CD4-positive, alpha-beta T cell (primary cell): ENCODE results near the gene GALNT7. TPM values are rescaled to one million over a fixed set of nuclear protein-coding genes. Genes with fewer than 3 reads are reported as not detected.

Experiments used
- ATAC-seq: fragments of 200-7000 bp; cut with Tn5 transposase; one replicate; pipeline ENCODE4 v1.10.0; 2022; ENCODE audit warnings: mild to moderate bottlenecking; ENCODE audit not compliant: poor library complexity
- CTCF ChIA-PET: fragments of 350-600 bp; sonication (Branson Sonifier 250); formaldehyde crosslinking; loops from one replicate; lab custom pipeline; 2021; ENCODE audit warnings: antibody characterized with exemption, inconsistent platforms; lab: Charles Lee
- POLR2A ChIA-PET: fragments of 350-600 bp; sonication (Branson Sonifier 250); formaldehyde crosslinking; loops from one replicate; lab custom pipeline; 2021; ENCODE audit warnings: antibody characterized with exemption, inconsistent platforms; lab: Charles Lee
- DNase-seq, 14 experiments: peaks; one replicate each; pipeline ENCODE4 v3.0.0-alpha.2; 2013 to 2020; ENCODE audit warnings: mixed read lengths in 2 of 14
- H3K27ac ChIP-seq, 2 donors: one replicate each; pipeline versions ENCODE4 v1.5.1 to v1.7.0; 2013; ENCODE audit warnings: low read length in 2 of 2, low read depth in 1 of 2, mild to moderate bottlenecking in 1 of 2
- H3K27me3 ChIP-seq, 2 experiments: 1 replicate in 1 of 2; 2 replicates in 1 of 2; pipeline versions ENCODE4 v1.6.1 to v1.7.0; 2013; ENCODE audit warnings: low read length in 2 of 2, control low read depth in 1 of 2, mild to moderate bottlenecking in 1 of 2, moderate library complexity in 1 of 2; ENCODE audit not compliant: insufficient read depth in 2 of 2, control insufficient read depth in 1 of 2
- H3K36me3 ChIP-seq: one replicate; pipeline ENCODE4 v1.6.1; 2013; ENCODE audit warnings: low read length, control low read depth; ENCODE audit not compliant: insufficient read depth
- H3K4me1 ChIP-seq: one replicate; pipeline ENCODE4 v1.6.1; 2013; ENCODE audit warnings: low read length, control low read depth; ENCODE audit not compliant: insufficient read depth
- H3K4me3 ChIP-seq: one replicate; pipeline ENCODE4 v1.5.1; 2013; ENCODE audit warnings: mild to moderate bottlenecking, low read length, moderate library complexity
- H3K9me3 ChIP-seq, 2 experiments: 1 replicate in 1 of 2; 2 replicates in 1 of 2; pipeline versions ENCODE4 v1.6.1 to v1.7.0; 2013; ENCODE audit warnings: low read length in 2 of 2, mild to moderate bottlenecking in 2 of 2, control low read depth in 1 of 2, moderate library complexity in 1 of 2; ENCODE audit not compliant: control insufficient read depth in 1 of 2, insufficient read depth in 1 of 2
- H3K27ac Mint-ChIP-seq: one replicate; pipeline ENCODE4 v1.8.0; 2020; ENCODE audit warnings: mixed read lengths
- H3K27me3 Mint-ChIP-seq: one replicate; pipeline ENCODE4 v1.8.0; 2021; ENCODE audit warnings: mixed read lengths
- H3K36me3 Mint-ChIP-seq: one replicate; pipeline ENCODE4 v1.8.0; 2021; ENCODE audit warnings: low read depth, mixed read lengths
- H3K4me1 Mint-ChIP-seq: one replicate; pipeline ENCODE4 v1.8.0; 2021; ENCODE audit warnings: low read depth, mixed read lengths
- H3K4me3 Mint-ChIP-seq: one replicate; pipeline ENCODE4 v1.8.0; 2020; ENCODE audit warnings: mild to moderate bottlenecking, mixed read lengths
- H3K9me3 Mint-ChIP-seq: one replicate; pipeline ENCODE4 v1.8.0; 2020; ENCODE audit warnings: mixed read lengths
- CTCF ChIP-seq: fragments of 200-600 bp; IDR thresholded peaks from one replicate; pipeline ENCODE4 v1.8.0; 2022; ENCODE audit warnings: antibody characterized with exemption, mild to moderate bottlenecking
- intact Hi-C, 2 experiments: fragments of 100-400 bp; cut with DNase I in 1 of 2; cut with micrococcal nuclease in 1 of 2; formaldehyde crosslinking; loops; one replicate each; pipeline versions ENCODE4 v1.15.1 to v1.9.0; 2023 to 2025; cut with DNase I, micrococcal nuclease
- total RNA-seq, 174 experiments: library from RNA in 2 of 174; stranded (reverse) in 2 of 174; gene quantifications; one replicate each; pipeline ENCODE4 v1.2.3 and lab custom pipeline; 2021 to 2026

The GALNT7 gene
- total RNA-seq, 2 experiments from 2014 or later = 4.6 to 4.8 TPM

GRCh38 chr4:173272996-173273395 lies 104.4 kb downstream of the GALNT7 start:
- DNase-seq (no peak), ATAC-seq (no peak)
- Histone ChIP-seq H3K27me3 (no peaks in the 10 kb centered on the region), H3K4me1 (no peaks in the 10 kb centered on the region), H3K36me3 (no peaks in the 10 kb centered on the region), H3K4me3 (no peak overlapping the region), H3K27ac (no peak overlapping the region), H3K9me3 (no peaks in the 10 kb centered on the region)
- H3K9me3 Mint-ChIP-seq = peaks cover 4% of the 10 kb centered on the region
- H3K4me3 Mint-ChIP-seq = no peak overlapping the region
- peaks cover 47% of the 10 kb centered on the region for H3K36me3 Mint-ChIP-seq
- ChIA-PET CTCF (no interaction called here), POLR2A (no interaction called here)
- intact Hi-C loops = no loop called here
- no peak overlapping the region for H3K27ac Mint-ChIP-seq
- H3K4me1 Mint-ChIP-seq = peaks cover 8% of the 10 kb centered on the region
- no peaks in the 10 kb centered on the region for H3K27me3 Mint-ChIP-seq
- TF ChIP-seq CTCF = no peak

- ChIA-PET POLR2A (no interaction called here), CTCF (no interaction called here)
- intact Hi-C loops = no loop called here
- peaks cover 6% of the 10 kb centered on the region for H3K4me1 Mint-ChIP-seq
- Histone ChIP-seq H3K36me3 (no peaks in the 10 kb centered on the region), H3K27me3 (no peaks in the 10 kb centered on the region), H3K9me3 (no peaks in the 10 kb centered on the region), H3K4me1 (no peaks in the 10 kb centered on the region), H3K4me3 (no peak overlapping the region), H3K27ac (no peak overlapping the region)
- no peak for TF ChIP-seq CTCF
- ATAC-seq = no peak
- no peak overlapping the region for H3K4me3 Mint-ChIP-seq
- no peaks in the 10 kb centered on the region for H3K27me3 Mint-ChIP-seq
- H3K9me3 Mint-ChIP-seq = peaks cover 4% of the 10 kb centered on the region
- no peak overlapping the region for H3K27ac Mint-ChIP-seq
- DNase-seq = no peak
- H3K36me3 Mint-ChIP-seq = peaks cover 54% of the 10 kb centered on the region
These were observed 105.3 kb downstream of the GALNT7 start for GRCh38 chr4:173273941-173274340.

DNA sequence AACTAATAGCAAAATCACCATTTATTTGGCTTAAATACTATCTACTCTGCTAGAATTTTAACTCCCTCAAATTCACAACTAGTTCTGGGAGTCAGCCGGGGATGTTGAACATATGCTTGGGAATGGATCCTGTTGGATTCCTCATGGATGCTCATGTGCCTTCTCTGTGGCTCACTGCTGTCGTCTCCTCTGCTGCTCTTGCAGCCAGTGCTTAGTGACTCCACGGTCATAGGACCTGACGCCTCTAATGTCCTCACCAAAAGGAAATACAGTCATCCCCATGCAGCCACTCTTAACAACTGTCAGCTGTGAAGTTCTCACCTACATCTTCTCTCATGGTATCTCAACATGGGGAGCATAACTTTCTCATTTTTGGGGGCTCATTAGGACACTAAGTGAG lies 106.1 kb downstream of the GALNT7 start:
- intact Hi-C loops = no loop called here
- ATAC-seq = no peak
- TF ChIP-seq CTCF = no peak
- H3K4me1 Mint-ChIP-seq = peaks cover 6% of the 10 kb centered on the region
- H3K9me3 ChIP-seq = no peaks in the 10 kb centered on the region
- no peaks in the 10 kb centered on the region for H3K36me3 ChIP-seq
- no peak overlapping the region for H3K4me3 Mint-ChIP-seq
- H3K9me3 Mint-ChIP-seq = peaks cover 4% of the 10 kb centered on the region
- no peak overlapping the region for H3K27ac Mint-ChIP-seq
- ChIA-PET CTCF (no interaction called here), POLR2A (no interaction called here)
- H3K27me3 ChIP-seq = no peaks in the 10 kb centered on the region
- no peak overlapping the region for H3K27ac ChIP-seq
- no peaks in the 10 kb centered on the region for H3K4me1 ChIP-seq
- no peak overlapping the region for H3K4me3 ChIP-seq
- no peak for DNase-seq
- H3K36me3 Mint-ChIP-seq = peaks cover 57% of the 10 kb centered on the region
- no peaks in the 10 kb centered on the region for H3K27me3 Mint-ChIP-seq
